ENCODE measurements around the gene NLRP10. TPM values are rescaled to one million over a fixed set of nuclear protein-coding genes. Genes with fewer than 3 reads are reported as not detected.

The NLRP10 gene
- total and polyA plus RNA-seq, 2 of the 13 experiments (the other 11 are each of a cell fraction or from before 2014, with no cell fraction given): not detected

DNA sequence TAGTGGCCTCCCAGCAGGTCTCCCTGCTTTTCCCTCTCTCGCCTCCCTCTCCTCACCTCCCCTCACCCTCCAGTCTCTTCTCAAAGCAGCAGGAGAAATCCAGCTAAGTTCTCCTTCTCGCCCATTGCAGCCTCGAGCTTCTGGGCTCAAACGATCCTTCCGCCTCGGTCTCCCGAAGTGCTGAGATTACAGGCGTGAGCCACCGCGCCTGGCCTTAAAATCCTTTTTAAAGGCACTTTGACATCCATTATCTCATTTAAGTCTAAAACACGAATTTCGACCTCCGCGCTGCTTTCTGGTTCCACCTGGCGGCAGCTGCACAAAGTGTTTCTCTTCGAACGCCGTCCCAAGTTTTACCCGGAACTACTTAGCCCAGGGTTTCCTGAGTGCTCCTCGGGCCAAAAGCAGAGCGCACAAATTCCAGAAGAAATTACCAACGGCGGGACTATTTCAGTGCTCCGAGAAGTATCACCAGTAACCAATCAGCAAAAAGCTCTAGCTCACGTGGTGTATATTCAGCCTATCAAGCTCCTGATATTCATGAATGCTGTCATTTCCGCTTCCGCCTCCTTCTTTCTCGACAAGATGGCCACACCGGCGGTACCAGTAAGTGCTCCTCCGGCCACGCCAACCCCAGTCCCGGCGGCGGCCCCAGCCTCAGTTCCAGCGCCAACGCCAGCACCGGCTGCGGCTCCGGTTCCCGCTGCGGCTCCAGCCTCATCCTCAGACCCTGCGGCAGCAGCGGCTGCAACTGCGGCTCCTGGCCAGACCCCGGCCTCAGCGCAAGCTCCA lies 21.7 kb upstream of the NLRP10 start, which contains the start of gene EIF3F (continued):
- TF ChIP-seq, protein P1, sequence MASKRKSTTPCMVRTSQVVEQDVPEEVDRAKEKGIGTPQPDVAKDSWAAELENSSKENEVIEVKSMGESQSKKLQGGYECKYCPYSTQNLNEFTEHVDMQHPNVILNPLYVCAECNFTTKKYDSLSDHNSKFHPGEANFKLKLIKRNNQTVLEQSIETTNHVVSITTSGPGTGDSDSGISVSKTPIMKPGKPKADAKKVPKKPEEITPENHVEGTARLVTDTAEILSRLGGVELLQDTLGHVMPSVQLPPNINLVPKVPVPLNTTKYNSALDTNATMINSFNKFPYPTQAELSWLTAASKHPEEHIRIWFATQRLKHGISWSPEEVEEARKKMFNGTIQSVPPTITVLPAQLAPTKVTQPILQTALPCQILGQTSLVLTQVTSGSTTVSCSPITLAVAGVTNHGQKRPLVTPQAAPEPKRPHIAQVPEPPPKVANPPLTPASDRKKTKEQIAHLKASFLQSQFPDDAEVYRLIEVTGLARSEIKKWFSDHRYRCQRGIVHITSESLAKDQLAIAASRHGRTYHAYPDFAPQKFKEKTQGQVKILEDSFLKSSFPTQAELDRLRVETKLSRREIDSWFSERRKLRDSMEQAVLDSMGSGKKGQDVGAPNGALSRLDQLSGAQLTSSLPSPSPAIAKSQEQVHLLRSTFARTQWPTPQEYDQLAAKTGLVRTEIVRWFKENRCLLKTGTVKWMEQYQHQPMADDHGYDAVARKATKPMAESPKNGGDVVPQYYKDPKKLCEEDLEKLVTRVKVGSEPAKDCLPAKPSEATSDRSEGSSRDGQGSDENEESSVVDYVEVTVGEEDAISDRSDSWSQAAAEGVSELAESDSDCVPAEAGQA (IDR thresholded peaks at IDR 0.05; ENCODE audit: low read depth): peak; percentile 92
- TF ChIP-seq, protein P1 (CRISPR knock-in tag; IDR thresholded peaks at IDR 0.05; ENCODE audit: borderline replicate concordance): no peak
- TF ChIP-seq ZNF678 (CRISPR knock-in tag; IDR thresholded peaks at IDR 0.05) (0 out of 2 replicates have a peak, but pooled peaks have one; percentile 38), ZNF660 (CRISPR knock-in tag; IDR thresholded peaks at IDR 0.05; ENCODE audit: borderline replicate concordance, low read depth) (no peak), ZNF138 (CRISPR knock-in tag; IDR thresholded peaks at IDR 0.05; ENCODE audit: low read depth) (no peak), TCF7L2 (IDR thresholded peaks at IDR 0.05; ENCODE audit: low read depth, low read length) (no peak), ZSCAN20 (CRISPR knock-in tag; IDR thresholded peaks at IDR 0.05; ENCODE audit: borderline replicate concordance) (0 out of 2 replicates have a peak, but pooled peaks have one; percentile 48), KLF12 (CRISPR knock-in tag; IDR thresholded peaks at IDR 0.05; ENCODE audit: borderline replicate concordance) (peak; percentile 83; the same call in 1 of the 2 replicates), CCDC6 (CRISPR knock-in tag; IDR thresholded peaks at IDR 0.05) (no peak), ZNF781 (CRISPR knock-in tag; IDR thresholded peaks at IDR 0.05; ENCODE audit: borderline replicate concordance, not compliant biosample characterization) (peak; percentile 57), ZNF350 (CRISPR knock-in tag; IDR thresholded peaks at IDR 0.05; ENCODE audit: borderline replicate concordance, low read depth) (peak; percentile 85; the same call in 1 of the 2 replicates), MLLT10 (CRISPR knock-in tag; IDR thresholded peaks at IDR 0.05) (no peak), PHF5A (CRISPR knock-in tag; IDR thresholded peaks at IDR 0.05; ENCODE audit: low read depth, unreplicated experiment) (no peak), SRSF9 (IDR thresholded peaks at IDR 0.05; ENCODE audit: borderline replicate concordance, insufficient read depth, low read depth, low read length, poor library complexity, severe bottlenecking) (no peak), KLF13 (CRISPR knock-in tag; IDR thresholded peaks at IDR 0.05) (no peak), GABPB1 (CRISPR knock-in tag; IDR thresholded peaks at IDR 0.05) (peak; percentile 95)
- TF ChIP-seq, protein P2, sequence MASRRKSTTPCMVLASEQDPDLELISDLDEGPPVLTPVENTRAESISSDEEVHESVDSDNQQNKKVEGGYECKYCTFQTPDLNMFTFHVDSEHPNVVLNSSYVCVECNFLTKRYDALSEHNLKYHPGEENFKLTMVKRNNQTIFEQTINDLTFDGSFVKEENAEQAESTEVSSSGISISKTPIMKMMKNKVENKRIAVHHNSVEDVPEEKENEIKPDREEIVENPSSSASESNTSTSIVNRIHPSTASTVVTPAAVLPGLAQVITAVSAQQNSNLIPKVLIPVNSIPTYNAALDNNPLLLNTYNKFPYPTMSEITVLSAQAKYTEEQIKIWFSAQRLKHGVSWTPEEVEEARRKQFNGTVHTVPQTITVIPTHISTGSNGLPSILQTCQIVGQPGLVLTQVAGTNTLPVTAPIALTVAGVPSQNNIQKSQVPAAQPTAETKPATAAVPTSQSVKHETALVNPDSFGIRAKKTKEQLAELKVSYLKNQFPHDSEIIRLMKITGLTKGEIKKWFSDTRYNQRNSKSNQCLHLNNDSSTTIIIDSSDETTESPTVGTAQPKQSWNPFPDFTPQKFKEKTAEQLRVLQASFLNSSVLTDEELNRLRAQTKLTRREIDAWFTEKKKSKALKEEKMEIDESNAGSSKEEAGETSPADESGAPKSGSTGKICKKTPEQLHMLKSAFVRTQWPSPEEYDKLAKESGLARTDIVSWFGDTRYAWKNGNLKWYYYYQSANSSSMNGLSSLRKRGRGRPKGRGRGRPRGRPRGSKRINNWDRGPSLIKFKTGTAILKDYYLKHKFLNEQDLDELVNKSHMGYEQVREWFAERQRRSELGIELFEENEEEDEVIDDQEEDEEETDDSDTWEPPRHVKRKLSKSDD (CRISPR knock-in tag; IDR thresholded peaks at IDR 0.05; ENCODE audit: low read depth): no peak
- TF ChIP-seq, protein P3, sequence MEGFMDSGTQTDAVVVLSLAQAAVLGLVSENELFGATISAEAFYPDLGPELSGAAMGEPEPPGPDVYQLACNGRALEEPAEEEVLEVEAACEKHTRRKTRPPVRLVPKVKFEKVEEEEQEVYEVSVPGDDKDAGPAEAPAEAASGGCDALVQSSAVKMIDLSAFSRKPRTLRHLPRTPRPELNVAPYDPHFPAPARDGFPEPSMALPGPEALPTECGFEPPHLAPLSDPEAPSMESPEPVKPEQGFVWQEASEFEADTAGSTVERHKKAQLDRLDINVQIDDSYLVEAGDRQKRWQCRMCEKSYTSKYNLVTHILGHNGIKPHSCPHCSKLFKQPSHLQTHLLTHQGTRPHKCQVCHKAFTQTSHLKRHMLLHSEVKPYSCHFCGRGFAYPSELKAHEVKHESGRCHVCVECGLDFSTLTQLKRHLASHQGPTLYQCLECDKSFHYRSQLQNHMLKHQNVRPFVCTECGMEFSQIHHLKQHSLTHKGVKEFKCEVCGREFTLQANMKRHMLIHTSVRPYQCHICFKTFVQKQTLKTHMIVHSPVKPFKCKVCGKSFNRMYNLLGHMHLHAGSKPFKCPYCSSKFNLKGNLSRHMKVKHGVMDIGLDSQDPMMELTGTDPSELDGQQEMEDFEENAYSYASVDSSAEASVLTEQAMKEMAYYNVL (CRISPR knock-in tag; IDR thresholded peaks at IDR 0.05; ENCODE audit: borderline replicate concordance): peak; percentile 52; the same call in 1 of the 2 replicates
